K562 (cell line): ENCODE results near the gene LSM4. TPM values are rescaled to one million over a fixed set of nuclear protein-coding genes. Genes with fewer than 3 reads are reported as not detected.

Experiments used
- ARID4B ChIP-seq: sonication (generic); formaldehyde crosslinking; IDR thresholded peaks from 2 replicates; pipeline ENCODE4 v1.8.0; 2022; ENCODE audit warnings: mild to moderate bottlenecking, missing genetic modification reagents
- CXXC5 ChIP-seq: fragments of 250-450 bp; sonication (Bioruptor Pico); IDR thresholded peaks from 2 replicates; pipeline ENCODE4 v1.8.0; 2022; ENCODE audit warnings: inconsistent platforms, mild to moderate bottlenecking, moderate library complexity
- KDM1A ChIP-seq, 2 experiments: fragments of 450-650 bp; IDR thresholded peaks; 2 replicates each; pipeline ENCODE4 v1.6.1; 2016; ENCODE audit warnings: mild to moderate bottlenecking in 2 of 2
- POLR2AphosphoS5 ChIP-seq: IDR thresholded peaks from 2 replicates; pipeline ENCODE4 v1.6.1; 2011; ENCODE audit warnings: mild to moderate bottlenecking, low read depth, low read length, moderate library complexity; ENCODE audit not compliant: control insufficient read depth, insufficient read depth
- RFX5 ChIP-seq: IDR thresholded peaks from 2 replicates; pipeline ENCODE4 v1.6.1; 2011; ENCODE audit warnings: low read depth, mild to moderate bottlenecking, improper control_type of control experiment, low read length
- SNIP1 ChIP-seq: fragments of 450-650 bp; IDR thresholded peaks from 2 replicates; pipeline ENCODE4 v1.7.1; 2017; ENCODE audit warnings: low read depth, mild to moderate bottlenecking
- TSC22D4 ChIP-seq: fragments of 450-650 bp; IDR thresholded peaks from 2 replicates; pipeline ENCODE4 v1.6.1; 2016; ENCODE audit warnings: missing genetic modification characterization, missing biosample characterization, control low read depth
- UBTF ChIP-seq, 2 experiments: IDR thresholded peaks; 2 replicates each; pipeline ENCODE4 v1.6.1; 2012; ENCODE audit warnings: improper control_type of control experiment in 2 of 2, low read depth in 2 of 2, low read length in 2 of 2, borderline replicate concordance in 1 of 2
- ZBTB12 ChIP-seq: fragments of 250-450 bp; sonication (Bioruptor Pico); IDR thresholded peaks from 2 replicates; pipeline ENCODE4 v1.4.0; 2020
- ZNF282 ChIP-seq: sonication (generic); formaldehyde crosslinking; IDR thresholded peaks from 2 replicates; pipeline ENCODE4 v1.8.1; 2023; ENCODE audit warnings: missing genetic modification reagents
- polyA plus RNA-seq, 8 experiments: library from polyadenylated mRNA; depleted of rRNA in 4 of 8; stranded (reverse) in 5 of 8; unstranded in 3 of 8; fragments of >200 nt; fragmentation: Nextera tagmentation in 2 of 8; fragmentation: Illumina TruSeq in 1 of 8; extraction: Ambion mirVana in 2 of 8; extraction: Trizol in 1 of 8; gene quantifications; 2 replicates each; pipeline versions ENCODE4 v1.2.1 to v1.2.3, GENCODE V29; 2011 to 2014; ENCODE audit warnings: inconsistent platforms in 1 of 8, missing spikeins in 1 of 8
- total RNA-seq, 7 experiments: library from RNA; depleted of rRNA in 6 of 7; stranded (reverse); fragments of >200 nt in 6 of 7; fragmentation: Illumina TruSeq in 2 of 7; extraction: Trizol in 2 of 7; gene quantifications; 2 replicates each; pipeline versions ENCODE4 v1.2.1 to v1.2.3, GENCODE V29; 2011 to 2021; ENCODE audit warnings: low replicate concordance in 1 of 7
- TF ChIP-seq, protein P1 (sequence below), 2 experiments: fragments of 250-450 bp in 1 of 2; fragments of 450-650 bp in 1 of 2; sonication (Bioruptor Pico) in 1 of 2; IDR thresholded peaks; 2 replicates each; pipeline versions ENCODE4 v1.6.1 to v1.8.0; 2016 to 2021; ENCODE audit warnings: mild to moderate bottlenecking in 2 of 2, moderate library complexity in 2 of 2, missing compliant biosample characterization in 1 of 2, missing genetic modification characterization in 1 of 2
- TF ChIP-seq, protein P2 (sequence below), 2 experiments: fragments of 450-650 bp; IDR thresholded peaks; 2 replicates each; pipeline ENCODE4 v1.6.1; 2018; ENCODE audit warnings: mild to moderate bottlenecking in 2 of 2, low read depth in 1 of 2; ENCODE audit not compliant: partially characterized antibody in 2 of 2

LSM4 gene
- total and polyA plus RNA-seq, 9 of the 15 experiments (the other 6 are each of a cell fraction or from before 2014, with no cell fraction given) = 11.9 to 763 (median 202) TPM

- TF ChIP-seq, protein P1, sequence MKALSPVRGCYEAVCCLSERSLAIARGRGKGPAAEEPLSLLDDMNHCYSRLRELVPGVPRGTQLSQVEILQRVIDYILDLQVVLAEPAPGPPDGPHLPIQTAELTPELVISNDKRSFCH (CRISPR knock-in tag; IDR thresholded peaks at IDR 0.05) = no peak
- TF ChIP-seq, protein P1 (tag; IDR thresholded peaks at IDR 0.05) = peak; percentile 45; the same call in 1 of the 2 replicates
- 0 out of 4 replicates have a peak, but pooled peaks of 1 of the 2 experiments have one; percentile 36 for TF ChIP-seq KDM1A (IDR thresholded peaks at IDR 0.05)
- no peak for TF ChIP-seq ZNF282
- TF ChIP-seq ZBTB12 (CRISPR knock-in tag) = no peak
- TF ChIP-seq, protein P2, sequence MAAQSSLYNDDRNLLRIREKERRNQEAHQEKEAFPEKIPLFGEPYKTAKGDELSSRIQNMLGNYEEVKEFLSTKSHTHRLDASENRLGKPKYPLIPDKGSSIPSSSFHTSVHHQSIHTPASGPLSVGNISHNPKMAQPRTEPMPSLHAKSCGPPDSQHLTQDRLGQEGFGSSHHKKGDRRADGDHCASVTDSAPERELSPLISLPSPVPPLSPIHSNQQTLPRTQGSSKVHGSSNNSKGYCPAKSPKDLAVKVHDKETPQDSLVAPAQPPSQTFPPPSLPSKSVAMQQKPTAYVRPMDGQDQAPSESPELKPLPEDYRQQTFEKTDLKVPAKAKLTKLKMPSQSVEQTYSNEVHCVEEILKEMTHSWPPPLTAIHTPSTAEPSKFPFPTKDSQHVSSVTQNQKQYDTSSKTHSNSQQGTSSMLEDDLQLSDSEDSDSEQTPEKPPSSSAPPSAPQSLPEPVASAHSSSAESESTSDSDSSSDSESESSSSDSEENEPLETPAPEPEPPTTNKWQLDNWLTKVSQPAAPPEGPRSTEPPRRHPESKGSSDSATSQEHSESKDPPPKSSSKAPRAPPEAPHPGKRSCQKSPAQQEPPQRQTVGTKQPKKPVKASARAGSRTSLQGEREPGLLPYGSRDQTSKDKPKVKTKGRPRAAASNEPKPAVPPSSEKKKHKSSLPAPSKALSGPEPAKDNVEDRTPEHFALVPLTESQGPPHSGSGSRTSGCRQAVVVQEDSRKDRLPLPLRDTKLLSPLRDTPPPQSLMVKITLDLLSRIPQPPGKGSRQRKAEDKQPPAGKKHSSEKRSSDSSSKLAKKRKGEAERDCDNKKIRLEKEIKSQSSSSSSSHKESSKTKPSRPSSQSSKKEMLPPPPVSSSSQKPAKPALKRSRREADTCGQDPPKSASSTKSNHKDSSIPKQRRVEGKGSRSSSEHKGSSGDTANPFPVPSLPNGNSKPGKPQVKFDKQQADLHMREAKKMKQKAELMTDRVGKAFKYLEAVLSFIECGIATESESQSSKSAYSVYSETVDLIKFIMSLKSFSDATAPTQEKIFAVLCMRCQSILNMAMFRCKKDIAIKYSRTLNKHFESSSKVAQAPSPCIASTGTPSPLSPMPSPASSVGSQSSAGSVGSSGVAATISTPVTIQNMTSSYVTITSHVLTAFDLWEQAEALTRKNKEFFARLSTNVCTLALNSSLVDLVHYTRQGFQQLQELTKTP (IDR thresholded peaks at IDR 0.05; ENCODE audit: low read depth in 1 of 2, partially characterized antibody in 2 of 2) = no peak
- no peak for TF ChIP-seq RFX5
- no peak for TF ChIP-seq TSC22D4 (tag)
- TF ChIP-seq ARID4B (CRISPR knock-in tag) = 0 out of 2 replicates have a peak, but pooled peaks have one; percentile 16
- no peak for TF ChIP-seq SNIP1
- no peak for TF ChIP-seq POLR2AphosphoS5
- peak; percentile 37; the same call in 1 of the 2 replicates for TF ChIP-seq CXXC5 (CRISPR knock-in tag)
- no peak for TF ChIP-seq UBTF (IDR thresholded peaks at IDR 0.05; ENCODE audit: borderline replicate concordance in 1 of 2, low read depth in 2 of 2, low read length in 2 of 2)
These were observed 40.2 kb upstream of the LSM4 start (continued) for GRCh38 chr19:18362934-18363542.
